ENCODE results near the gene SARDH.

SARDH gene

GRCh38 chr9:133737774-133738639 lies at the start of gene SARDH:
SARDH (minus strand) TSS chr9:133738352; CDS start chr9:133734173, 4,179 bp downstream.
- DNase-seq: peak; percentile 46

- no peak for DNase-seq
These were observed 49.5 kb upstream of the SARDH start for GRCh38 chr9:133787754-133788025.

GRCh38 chr9:133786907-133787753 lies 49.0 kb upstream of the SARDH start:
- no peak for DNase-seq

- no peak for DNase-seq
These were observed 48.2 kb upstream of the SARDH start for GRCh38 chr9:133786371-133786753.

GRCh38 chr9:133785753-133786370 lies 47.7 kb upstream of the SARDH start:
- DNase-seq: no peak

GRCh38 chr9:133784731-133785561 lies 46.8 kb upstream of the SARDH start:
- no peak for DNase-seq

GRCh38 chr9:133783331-133783731 lies 45.2 kb upstream of the SARDH start:
- no peak for DNase-seq

GRCh38 chr9:133782157-133783130 lies 44.3 kb upstream of the SARDH start:
- peak; percentile 73 for DNase-seq

- no peak for DNase-seq
These were observed 43.6 kb upstream of the SARDH start for GRCh38 chr9:133781828-133782135.

- DNase-seq: no peak
These were observed 43.0 kb upstream of the SARDH start for GRCh38 chr9:133780962-133781827.

- no peak for DNase-seq
These were observed 42.3 kb upstream of the SARDH start for GRCh38 chr9:133780404-133780945.

- DNase-seq: no peak
These were observed 41.6 kb upstream of the SARDH start for GRCh38 chr9:133779516-133780403.

- no peak for DNase-seq
These were observed 40.9 kb upstream of the SARDH start for GRCh38 chr9:133779081-133779480.

- DNase-seq: no peak
These were observed 40.3 kb upstream of the SARDH start for GRCh38 chr9:133778336-133779013.

GRCh38 chr9:133777871-133778270 lies 39.7 kb upstream of the SARDH start:
- DNase-seq: no peak

- no peak for DNase-seq
These were observed 39.1 kb upstream of the SARDH start for GRCh38 chr9:133777068-133777791.

- DNase-seq: no peak
These were observed 38.1 kb upstream of the SARDH start for GRCh38 chr9:133775951-133776905.
